ENCODE data around the gene KCNF1.

DNA sequence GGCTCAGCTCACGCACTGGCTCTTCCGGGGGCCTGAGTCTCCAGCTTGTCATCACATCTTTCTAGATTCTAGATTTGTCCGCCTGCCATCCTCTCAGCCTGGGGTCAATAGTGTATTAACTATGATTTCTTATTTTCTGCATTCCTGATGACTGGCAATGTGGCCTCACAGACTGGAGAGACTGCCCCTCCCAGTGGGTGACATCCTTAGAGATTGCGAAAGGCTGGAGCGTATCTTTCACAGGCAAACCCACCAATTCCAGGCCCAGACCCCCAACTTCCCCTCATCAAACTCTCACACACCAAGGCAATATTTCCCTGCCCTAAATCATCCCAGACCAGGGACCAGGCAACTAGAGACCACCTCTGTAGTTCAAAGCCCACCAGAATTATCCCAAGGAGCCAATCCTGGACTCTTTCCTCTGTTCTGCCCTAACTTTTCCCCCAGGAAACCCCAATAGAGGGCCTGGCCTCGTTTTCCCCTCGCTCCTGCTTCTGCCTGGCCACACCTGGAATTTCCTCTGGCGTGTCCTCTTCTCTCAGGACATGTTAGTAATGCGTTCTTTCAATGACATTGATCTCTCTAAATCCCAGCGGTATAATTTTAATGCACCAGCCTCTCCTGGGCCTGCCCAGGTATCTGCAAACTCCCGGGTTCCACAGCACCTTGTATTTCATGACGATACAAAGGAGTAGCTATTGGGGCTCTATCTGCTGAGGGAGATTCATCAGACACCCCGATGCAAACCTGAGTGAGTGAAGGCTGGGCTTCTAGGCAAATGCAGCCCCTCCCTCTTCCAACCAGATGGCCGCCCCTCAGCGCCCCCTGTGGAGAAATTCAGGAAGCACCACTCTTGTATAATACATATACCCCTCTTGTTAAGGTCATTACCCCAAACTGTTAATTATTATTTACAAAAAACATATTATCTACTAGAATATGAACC, 2.4 kb upstream of the KCNF1 start:
- TF ChIP-seq, protein P1, sequence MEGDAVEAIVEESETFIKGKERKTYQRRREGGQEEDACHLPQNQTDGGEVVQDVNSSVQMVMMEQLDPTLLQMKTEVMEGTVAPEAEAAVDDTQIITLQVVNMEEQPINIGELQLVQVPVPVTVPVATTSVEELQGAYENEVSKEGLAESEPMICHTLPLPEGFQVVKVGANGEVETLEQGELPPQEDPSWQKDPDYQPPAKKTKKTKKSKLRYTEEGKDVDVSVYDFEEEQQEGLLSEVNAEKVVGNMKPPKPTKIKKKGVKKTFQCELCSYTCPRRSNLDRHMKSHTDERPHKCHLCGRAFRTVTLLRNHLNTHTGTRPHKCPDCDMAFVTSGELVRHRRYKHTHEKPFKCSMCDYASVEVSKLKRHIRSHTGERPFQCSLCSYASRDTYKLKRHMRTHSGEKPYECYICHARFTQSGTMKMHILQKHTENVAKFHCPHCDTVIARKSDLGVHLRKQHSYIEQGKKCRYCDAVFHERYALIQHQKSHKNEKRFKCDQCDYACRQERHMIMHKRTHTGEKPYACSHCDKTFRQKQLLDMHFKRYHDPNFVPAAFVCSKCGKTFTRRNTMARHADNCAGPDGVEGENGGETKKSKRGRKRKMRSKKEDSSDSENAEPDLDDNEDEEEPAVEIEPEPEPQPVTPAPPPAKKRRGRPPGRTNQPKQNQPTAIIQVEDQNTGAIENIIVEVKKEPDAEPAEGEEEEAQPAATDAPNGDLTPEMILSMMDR (IDR thresholded peaks at IDR 0.05), result peak; percentile 66
- TF ChIP-seq, protein P2, sequence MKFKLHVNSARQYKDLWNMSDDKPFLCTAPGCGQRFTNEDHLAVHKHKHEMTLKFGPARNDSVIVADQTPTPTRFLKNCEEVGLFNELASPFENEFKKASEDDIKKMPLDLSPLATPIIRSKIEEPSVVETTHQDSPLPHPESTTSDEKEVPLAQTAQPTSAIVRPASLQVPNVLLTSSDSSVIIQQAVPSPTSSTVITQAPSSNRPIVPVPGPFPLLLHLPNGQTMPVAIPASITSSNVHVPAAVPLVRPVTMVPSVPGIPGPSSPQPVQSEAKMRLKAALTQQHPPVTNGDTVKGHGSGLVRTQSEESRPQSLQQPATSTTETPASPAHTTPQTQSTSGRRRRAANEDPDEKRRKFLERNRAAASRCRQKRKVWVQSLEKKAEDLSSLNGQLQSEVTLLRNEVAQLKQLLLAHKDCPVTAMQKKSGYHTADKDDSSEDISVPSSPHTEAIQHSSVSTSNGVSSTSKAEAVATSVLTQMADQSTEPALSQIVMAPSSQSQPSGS (CRISPR knock-in tag; IDR thresholded peaks at IDR 0.05; ENCODE audit: borderline replicate concordance, low read depth), result no peak
- TF ChIP-seq, protein P3, sequence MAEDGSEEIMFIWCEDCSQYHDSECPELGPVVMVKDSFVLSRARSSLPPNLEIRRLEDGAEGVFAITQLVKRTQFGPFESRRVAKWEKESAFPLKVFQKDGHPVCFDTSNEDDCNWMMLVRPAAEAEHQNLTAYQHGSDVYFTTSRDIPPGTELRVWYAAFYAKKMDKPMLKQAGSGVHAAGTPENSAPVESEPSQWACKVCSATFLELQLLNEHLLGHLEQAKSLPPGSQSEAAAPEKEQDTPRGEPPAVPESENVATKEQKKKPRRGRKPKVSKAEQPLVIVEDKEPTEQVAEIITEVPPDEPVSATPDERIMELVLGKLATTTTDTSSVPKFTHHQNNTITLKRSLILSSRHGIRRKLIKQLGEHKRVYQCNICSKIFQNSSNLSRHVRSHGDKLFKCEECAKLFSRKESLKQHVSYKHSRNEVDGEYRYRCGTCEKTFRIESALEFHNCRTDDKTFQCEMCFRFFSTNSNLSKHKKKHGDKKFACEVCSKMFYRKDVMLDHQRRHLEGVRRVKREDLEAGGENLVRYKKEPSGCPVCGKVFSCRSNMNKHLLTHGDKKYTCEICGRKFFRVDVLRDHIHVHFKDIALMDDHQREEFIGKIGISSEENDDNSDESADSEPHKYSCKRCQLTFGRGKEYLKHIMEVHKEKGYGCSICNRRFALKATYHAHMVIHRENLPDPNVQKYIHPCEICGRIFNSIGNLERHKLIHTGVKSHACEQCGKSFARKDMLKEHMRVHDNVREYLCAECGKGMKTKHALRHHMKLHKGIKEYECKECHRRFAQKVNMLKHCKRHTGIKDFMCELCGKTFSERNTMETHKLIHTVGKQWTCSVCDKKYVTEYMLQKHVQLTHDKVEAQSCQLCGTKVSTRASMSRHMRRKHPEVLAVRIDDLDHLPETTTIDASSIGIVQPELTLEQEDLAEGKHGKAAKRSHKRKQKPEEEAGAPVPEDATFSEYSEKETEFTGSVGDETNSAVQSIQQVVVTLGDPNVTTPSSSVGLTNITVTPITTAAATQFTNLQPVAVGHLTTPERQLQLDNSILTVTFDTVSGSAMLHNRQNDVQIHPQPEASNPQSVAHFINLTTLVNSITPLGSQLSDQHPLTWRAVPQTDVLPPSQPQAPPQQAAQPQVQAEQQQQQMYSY (CRISPR knock-in tag; IDR thresholded peaks at IDR 0.05), result no peak
- TF ChIP-seq, protein P4, sequence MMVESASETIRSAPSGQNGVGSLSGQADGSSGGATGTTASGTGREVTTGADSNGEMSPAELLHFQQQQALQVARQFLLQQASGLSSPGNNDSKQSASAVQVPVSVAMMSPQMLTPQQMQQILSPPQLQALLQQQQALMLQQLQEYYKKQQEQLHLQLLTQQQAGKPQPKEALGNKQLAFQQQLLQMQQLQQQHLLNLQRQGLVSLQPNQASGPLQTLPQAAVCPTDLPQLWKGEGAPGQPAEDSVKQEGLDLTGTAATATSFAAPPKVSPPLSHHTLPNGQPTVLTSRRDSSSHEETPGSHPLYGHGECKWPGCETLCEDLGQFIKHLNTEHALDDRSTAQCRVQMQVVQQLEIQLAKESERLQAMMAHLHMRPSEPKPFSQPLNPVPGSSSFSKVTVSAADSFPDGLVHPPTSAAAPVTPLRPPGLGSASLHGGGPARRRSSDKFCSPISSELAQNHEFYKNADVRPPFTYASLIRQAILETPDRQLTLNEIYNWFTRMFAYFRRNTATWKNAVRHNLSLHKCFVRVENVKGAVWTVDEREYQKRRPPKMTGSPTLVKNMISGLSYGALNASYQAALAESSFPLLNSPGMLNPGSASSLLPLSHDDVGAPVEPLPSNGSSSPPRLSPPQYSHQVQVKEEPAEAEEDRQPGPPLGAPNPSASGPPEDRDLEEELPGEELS (CRISPR knock-in tag; IDR thresholded peaks at IDR 0.05), result no peak
- TF ChIP-seq SMAD3 (CRISPR knock-in tag; IDR thresholded peaks at IDR 0.05; ENCODE audit: borderline replicate concordance) (no peak), FOXP1 (CRISPR knock-in tag; IDR thresholded peaks at IDR 0.05; ENCODE audit: borderline replicate concordance) (no peak)
- TF ChIP-seq, protein P5, sequence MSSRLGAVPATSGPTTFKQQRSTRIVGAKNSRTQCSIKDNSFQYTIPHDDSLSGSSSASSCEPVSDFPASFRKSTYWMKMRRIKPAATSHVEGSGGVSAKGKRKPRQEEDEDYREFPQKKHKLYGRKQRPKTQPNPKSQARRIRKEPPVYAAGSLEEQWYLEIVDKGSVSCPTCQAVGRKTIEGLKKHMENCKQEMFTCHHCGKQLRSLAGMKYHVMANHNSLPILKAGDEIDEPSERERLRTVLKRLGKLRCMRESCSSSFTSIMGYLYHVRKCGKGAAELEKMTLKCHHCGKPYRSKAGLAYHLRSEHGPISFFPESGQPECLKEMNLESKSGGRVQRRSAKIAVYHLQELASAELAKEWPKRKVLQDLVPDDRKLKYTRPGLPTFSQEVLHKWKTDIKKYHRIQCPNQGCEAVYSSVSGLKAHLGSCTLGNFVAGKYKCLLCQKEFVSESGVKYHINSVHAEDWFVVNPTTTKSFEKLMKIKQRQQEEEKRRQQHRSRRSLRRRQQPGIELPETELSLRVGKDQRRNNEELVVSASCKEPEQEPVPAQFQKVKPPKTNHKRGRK (CRISPR knock-in tag; IDR thresholded peaks at IDR 0.05; ENCODE audit: borderline replicate concordance), result no peak
- TF ChIP-seq, protein P6, sequence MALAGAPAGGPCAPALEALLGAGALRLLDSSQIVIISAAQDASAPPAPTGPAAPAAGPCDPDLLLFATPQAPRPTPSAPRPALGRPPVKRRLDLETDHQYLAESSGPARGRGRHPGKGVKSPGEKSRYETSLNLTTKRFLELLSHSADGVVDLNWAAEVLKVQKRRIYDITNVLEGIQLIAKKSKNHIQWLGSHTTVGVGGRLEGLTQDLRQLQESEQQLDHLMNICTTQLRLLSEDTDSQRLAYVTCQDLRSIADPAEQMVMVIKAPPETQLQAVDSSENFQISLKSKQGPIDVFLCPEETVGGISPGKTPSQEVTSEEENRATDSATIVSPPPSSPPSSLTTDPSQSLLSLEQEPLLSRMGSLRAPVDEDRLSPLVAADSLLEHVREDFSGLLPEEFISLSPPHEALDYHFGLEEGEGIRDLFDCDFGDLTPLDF (CRISPR knock-in tag; IDR thresholded peaks at IDR 0.05), result no peak
- TF ChIP-seq, protein P7, sequence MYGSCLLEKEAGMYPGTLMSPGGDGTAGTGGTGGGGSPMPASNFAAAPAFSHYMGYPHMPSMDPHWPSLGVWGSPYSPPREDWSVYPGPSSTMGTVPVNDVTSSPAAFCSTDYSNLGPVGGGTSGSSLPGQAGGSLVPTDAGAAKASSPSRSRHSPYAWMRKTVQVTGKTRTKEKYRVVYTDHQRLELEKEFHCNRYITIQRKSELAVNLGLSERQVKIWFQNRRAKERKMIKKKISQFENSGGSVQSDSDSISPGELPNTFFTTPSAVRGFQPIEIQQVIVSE (CRISPR knock-in tag; IDR thresholded peaks at IDR 0.05; ENCODE audit: borderline replicate concordance), result no peak
